Glutamatergic neuron (in vitro differentiated cells): Measurements from ENCODE around the gene CCNL1. TPM values are rescaled to one million over a fixed set of nuclear protein-coding genes. Genes with fewer than 3 reads are reported as not detected.
"Not testable (repeated sequence)": the region's sequence is repeated elsewhere in the genome, so short reads cannot be mapped to it uniquely, and the experiment has no call there.

Experiments used
- DNase-seq: peaks from one replicate; pipeline ENCODE4 v3.0.0; 2022
- H3K27ac Mint-ChIP-seq: one replicate; pipeline ENCODE4 v1.8.0; 2020; ENCODE audit warnings: mild to moderate bottlenecking, mixed read lengths, inconsistent platforms; ENCODE audit not compliant: unreplicated experiment
- H3K27me3 Mint-ChIP-seq: one replicate; pipeline ENCODE4 v1.8.0; 2020; ENCODE audit warnings: mild to moderate bottlenecking, moderate library complexity, mixed read lengths, inconsistent platforms; ENCODE audit not compliant: unreplicated experiment
- H3K36me3 Mint-ChIP-seq: one replicate; pipeline ENCODE4 v1.8.0; 2020; ENCODE audit warnings: mild to moderate bottlenecking, mixed read lengths, inconsistent platforms; ENCODE audit not compliant: unreplicated experiment
- H3K4me1 Mint-ChIP-seq: one replicate; pipeline ENCODE4 v1.8.0; 2020; ENCODE audit warnings: mild to moderate bottlenecking, low read depth, mixed read lengths, inconsistent platforms; ENCODE audit not compliant: unreplicated experiment
- H3K4me3 Mint-ChIP-seq: one replicate; pipeline ENCODE4 v1.8.0; 2020; ENCODE audit warnings: mild to moderate bottlenecking, mixed read lengths, inconsistent platforms; ENCODE audit not compliant: unreplicated experiment
- H3K9me3 Mint-ChIP-seq: one replicate; pipeline ENCODE4 v1.8.0; 2020; ENCODE audit warnings: mild to moderate bottlenecking, moderate library complexity, mixed read lengths, inconsistent platforms; ENCODE audit not compliant: unreplicated experiment
- CTCF ChIP-seq: fragments of 200-600 bp; sonication (generic); IDR thresholded peaks from one replicate; pipeline ENCODE4 v1.5.0; 2021; ENCODE audit not compliant: partially characterized antibody, unreplicated experiment
- total RNA-seq: library from RNA; stranded (reverse); fragmentation: NEBNext Ultra II Directional; extraction: Animal tissue kit (Norgen Biotek cat#: 25700); gene quantifications from one replicate; pipeline ENCODE4 v1.2.1, GENCODE V29; 2021; ENCODE audit not compliant: unreplicated experiment

The CCNL1 gene
- total RNA-seq, 1 donor from 2014 or later: 123 TPM

- H3K4me1 Mint-ChIP-seq: peaks cover 20% of the 10 kb centered on the region
- H3K4me3 Mint-ChIP-seq, H3K27ac Mint-ChIP-seq, H3K36me3 Mint-ChIP-seq, H3K27me3 Mint-ChIP-seq: not testable (repeated sequence)
- H3K9me3 Mint-ChIP-seq: peaks cover 13% of the 10 kb centered on the region
- peak; percentile 56 for TF ChIP-seq CTCF
- peak; percentile 69 for DNase-seq
Observed at GRCh38 chr3:157162620-157163019, 2.7 kb upstream of the CCNL1 start.

GRCh38 chr3:157160658-157161424, 894 bp upstream of the CCNL1 start:
- no peak for TF ChIP-seq CTCF
- peak overlapping the region; percentile 100 for H3K4me3 Mint-ChIP-seq
- peaks cover 13% of the 10 kb centered on the region for H3K9me3 Mint-ChIP-seq
- H3K27me3 Mint-ChIP-seq: peaks cover 6% of the 10 kb centered on the region
- H3K27ac Mint-ChIP-seq: peak overlapping the region; percentile 96
- peaks cover 33% of the 10 kb centered on the region for H3K4me1 Mint-ChIP-seq
- no peaks in the 10 kb centered on the region for H3K36me3 Mint-ChIP-seq
- no peak for DNase-seq

- no peaks in the 10 kb centered on the region for H3K36me3 Mint-ChIP-seq
- no peak for TF ChIP-seq CTCF
- DNase-seq: peak; percentile 79
- peaks cover 6% of the 10 kb centered on the region for H3K27me3 Mint-ChIP-seq
- peaks cover 42% of the 10 kb centered on the region for H3K4me1 Mint-ChIP-seq
- H3K27ac Mint-ChIP-seq: peak overlapping the region; percentile 99
- peak overlapping the region; percentile 100 for H3K4me3 Mint-ChIP-seq
- H3K9me3 Mint-ChIP-seq: peaks cover 13% of the 10 kb centered on the region
Observed at GRCh38 chr3:157159037-157159761, 748 bp downstream of the CCNL1 start.

- Mint-ChIP-seq H3K27me3 (peaks cover 6% of the 10 kb centered on the region), H3K27ac (no peak overlapping the region), H3K4me1 (peaks cover 42% of the 10 kb centered on the region), H3K4me3 (peak overlapping the region; percentile 100), H3K36me3 (no peaks in the 10 kb centered on the region), H3K9me3 (peaks cover 13% of the 10 kb centered on the region)
- no peak for DNase-seq
- no peak for TF ChIP-seq CTCF
Observed at GRCh38 chr3:157157836-157158235, 2.1 kb downstream of the CCNL1 start.
